H4 (cell line): Measurements from ENCODE around the gene IL17C. TPM values are rescaled to one million over a fixed set of nuclear protein-coding genes. Genes with fewer than 3 reads are reported as not detected.

Experiments used
- DNase-seq: peaks from one replicate; pipeline ENCODE4 v3.0.0-alpha.2; 2015; ENCODE audit warnings: low spot score
- total RNA-seq: library from RNA; depleted of rRNA; stranded (reverse); fragments of >200 nt; shearing (Covaris generic); gene quantifications from 2 replicates; pipeline ENCODE4 v1.2.3, GENCODE V29; 2014

Gene IL17C
- total RNA-seq, 1 experiment from 2014 or later: not detected

DNA sequence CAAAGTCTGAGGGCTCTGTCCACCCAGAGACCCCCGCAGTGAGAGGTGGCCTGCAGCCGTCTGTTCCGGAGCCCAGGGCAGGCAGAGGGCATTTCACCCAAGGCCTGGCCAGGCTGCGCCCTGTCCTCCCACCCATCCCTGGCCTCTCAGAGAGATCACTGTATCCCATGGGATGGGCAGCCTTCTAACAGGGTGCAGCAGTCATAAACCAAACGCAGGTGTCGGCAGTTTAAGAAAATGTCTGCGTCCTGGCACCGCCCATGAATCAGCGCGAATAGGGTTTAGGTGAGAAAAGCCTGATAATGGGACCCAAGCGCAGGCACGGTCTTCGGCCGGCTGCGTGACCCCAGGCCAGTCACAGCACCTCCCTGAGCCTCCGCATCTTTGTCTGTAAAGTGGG lies 7.1 kb downstream of the IL17C start:
- DNase-seq: no peak

DNA sequence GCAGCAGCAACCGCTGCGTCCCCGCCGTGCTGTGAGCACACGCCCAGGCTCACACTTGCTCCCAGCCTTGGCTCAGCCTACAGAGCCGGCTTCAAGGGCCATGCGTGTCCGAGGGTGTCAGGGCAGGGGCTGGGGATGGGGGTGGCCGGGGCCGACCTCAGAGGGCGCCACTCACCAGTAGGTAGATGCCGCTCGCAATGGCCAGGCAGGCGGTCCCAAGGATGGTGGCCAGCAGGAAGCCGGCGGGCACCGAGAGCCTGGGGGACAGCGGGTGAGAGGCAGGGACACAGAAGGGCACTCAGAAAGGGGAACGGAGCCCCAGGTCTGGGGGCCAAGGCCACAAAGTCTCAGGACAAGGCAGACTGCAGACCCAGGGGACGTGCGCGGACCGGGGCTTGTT lies 7.6 kb downstream of the IL17C start:
- DNase-seq: no peak

DNA sequence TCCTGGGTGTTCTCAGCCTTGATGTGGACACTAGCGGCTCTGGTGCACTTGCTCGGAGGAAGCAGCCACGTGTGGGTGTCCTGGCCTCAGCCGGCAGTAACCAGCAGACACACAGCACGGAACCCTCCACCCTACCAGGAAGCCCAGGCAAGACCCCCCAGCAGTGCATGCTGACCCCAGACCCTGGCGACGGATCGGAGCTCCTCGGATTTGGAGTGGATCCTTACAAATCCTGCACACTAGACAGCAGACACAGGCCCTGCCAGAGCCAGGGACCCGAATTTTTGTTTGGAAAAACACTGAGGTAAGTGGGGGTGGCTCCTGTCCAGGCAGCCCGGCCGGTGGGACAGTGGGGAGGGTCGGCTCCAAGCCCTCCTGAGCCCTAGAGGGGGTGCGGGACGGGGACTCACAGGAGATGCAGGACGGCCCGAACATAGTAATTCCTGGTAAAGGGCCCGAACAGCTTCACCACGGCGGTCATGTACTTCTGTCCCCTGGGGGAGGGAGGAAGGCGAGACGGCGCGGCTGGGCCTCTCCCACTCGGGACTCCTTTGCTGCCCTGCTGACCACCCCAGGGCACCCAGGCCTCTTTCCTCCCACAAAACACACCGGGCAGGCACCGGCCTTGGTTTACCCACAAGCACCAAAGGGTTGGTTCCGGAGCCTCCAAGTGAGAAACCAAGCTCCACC lies 8.1 kb downstream of the IL17C start:
- DNase-seq: no peak

DNA sequence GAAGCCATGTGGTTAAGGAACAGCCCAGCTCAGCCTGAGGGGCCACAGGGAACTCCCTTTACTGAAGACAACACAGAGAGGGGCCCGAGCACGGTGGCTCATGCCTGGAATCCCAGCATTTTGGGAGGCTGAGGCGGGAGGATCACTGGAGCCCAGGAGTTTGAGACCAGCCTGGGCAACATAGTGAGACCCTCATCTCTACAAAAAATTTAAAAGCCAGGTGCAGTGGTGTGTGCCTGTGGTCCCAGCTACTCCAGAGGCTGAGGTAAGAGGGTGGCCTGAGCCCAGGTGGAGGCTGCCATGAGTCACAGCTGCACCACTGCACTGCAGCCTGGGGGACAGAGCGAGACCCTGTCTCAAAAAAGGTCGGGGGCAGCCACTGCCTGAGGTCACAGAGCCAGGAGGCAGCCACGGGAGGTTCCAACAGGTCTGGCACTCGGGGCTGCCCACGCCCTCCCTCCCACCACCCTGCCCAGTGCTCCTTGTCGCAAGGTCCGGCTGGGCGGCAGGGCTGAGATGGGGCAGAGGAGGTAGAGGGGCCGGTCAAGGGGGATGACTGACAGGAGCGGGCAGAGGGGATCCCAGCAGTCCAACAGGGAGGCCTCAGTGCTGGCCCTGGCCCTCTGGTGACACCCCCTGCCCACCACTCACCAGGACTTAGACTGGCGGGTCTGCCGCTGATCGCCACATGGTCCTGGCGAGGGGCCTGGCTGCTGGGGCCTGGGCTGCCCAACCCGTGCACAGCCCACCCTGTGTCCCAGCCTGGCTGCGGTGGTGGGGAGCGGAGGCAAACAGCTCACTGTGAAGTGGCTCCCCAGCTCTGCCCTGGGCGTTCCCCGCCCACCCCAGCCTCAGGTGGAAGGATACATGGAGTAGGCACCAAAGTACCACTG lies 9.1 kb downstream of the IL17C start:
- no peak for DNase-seq

DNA sequence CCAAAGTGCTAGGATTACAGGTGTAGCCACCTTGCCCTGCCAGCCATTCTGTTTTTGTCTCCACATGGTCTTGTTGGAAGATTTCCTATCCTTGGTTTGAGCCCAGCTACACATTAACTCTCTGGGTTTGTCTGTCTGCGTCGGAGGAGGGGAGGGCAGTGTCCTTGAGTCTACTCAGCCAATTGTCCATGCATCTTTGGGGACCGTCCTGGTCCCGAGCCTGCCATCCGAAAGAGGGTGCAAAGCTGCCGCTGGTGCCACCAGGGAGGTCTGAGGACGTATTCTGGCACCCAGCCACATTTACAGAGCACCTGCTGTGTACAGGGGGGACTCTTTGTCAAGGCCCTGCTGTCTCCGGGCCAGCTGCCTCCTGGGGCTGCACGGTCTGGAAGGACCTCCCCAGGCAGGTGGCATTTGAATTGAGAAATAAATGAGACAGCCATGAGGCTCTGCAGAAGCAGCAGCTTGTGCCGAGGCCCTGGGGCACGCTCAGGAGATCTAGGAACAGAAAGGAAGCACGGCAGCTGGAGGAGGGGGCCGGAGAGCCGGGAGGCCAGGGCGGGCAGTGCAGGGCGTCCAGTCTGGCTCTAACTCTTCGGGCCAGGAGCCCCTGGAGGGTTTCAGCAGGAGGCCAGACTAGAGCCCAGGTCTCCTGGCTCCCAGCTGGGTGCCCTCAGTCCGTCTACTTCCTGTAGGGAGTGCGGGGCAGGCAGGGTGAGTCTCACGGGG lies 11.0 kb downstream of the IL17C start:
- DNase-seq: no peak

DNA sequence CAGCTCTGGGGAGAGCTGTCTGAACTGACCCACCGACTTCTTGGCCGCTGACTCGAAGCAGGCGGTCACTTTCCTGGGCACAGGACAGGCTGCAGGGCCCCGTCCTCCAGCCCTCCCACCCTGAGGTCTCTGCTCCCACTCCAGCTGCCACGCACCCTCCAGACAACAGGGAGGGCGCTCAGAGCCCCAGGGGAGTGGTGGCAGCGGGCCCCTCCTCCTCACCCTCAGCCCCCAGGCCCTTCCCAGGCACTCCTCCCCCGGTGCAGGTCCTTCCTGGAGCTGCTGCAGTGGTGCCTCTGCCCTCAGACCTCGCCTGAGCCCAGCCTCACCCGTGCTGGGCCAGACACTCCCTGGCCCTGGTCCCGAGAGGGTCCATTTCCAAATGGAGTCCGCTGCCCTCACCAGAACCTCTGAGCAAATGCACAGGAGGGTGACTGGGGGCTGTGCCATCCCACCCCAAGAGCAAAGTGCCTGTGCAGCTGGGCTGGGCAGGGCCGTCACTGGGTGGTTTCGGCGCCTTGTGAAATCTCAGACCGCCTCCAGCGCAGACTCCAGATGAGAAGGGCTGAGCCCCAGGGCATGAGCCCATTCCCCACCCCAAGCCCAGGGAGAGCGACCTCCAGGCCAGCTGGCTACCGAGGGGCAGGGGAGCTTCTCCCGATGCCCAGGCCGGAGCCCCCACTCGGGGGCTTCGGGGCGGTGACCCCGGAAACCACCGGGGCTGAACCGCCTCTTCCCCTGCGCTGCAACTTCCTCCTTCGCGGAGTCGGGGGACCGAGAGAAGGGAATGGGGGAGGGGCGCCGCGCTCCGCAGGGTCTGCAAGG lies 11.8 kb downstream of the IL17C start:
- DNase-seq: no peak

DNA sequence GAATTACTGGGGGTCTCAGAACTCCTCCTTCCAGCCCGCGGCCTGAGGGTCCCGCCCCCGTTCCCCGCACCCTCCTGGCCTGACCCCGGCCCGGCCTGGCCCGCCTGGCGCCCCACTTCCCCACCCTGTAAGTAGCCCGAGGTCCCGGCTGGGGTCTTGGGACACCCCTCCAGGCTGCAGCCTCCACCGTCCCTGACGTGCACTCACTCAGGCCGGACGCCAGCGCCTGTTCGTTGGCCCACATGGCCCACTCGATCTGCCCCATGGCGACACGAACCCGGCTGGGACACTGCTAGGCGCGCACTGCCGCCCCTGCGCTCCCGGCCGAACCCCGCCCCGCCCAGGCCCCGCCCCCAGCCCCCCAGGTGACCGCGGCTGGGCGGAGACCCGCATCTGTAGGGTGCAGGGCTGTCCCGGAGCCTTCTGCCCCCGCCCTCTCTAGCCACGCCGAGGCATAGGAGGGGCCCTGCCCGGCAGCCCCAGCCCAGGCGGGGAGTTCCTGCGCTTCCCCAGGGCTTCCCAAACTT lies 12.4 kb downstream of the IL17C start, which contains the start of gene CYBA:
CYBA (minus strand) TSS at position 305 of the 527 bp plus-strand sequence; CDS start at position 265, 40 bp downstream.
- DNase-seq: no peak

DNA sequence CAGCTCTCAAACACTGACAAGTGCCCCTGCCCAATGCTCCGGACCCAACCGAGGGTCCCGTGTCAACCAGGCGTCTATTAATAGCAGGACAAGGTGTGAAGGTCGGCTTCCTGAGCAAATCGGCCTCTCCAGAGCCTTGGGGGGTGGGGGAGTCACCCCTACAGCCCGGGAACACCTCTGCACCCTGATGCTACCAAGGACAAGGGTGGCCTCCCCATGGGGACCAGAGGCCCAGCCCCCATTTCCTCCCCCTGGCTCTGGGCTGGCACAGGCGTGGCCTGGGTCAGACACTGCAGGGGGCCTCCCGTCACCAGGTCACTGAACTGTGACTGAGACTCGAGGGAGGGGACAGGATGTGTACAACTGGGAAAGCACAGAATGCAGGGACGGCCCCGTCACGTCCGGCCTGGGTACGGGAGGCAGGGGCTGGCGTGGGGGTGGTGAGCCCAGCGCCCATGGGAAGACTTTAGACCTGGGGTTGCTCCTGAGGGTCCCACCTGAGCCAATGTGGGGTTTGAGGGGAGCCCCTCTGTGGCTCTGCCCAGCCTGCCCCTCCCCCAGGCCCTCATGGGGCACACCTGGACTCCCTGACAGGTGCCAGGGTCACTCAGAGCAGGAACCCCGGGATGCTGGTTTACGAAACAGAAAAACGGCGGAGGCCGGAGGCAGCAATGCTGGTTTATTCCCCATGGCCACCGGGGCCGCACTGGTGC lies 13.1 kb downstream of the IL17C start:
- DNase-seq: peak; percentile 55

DNA sequence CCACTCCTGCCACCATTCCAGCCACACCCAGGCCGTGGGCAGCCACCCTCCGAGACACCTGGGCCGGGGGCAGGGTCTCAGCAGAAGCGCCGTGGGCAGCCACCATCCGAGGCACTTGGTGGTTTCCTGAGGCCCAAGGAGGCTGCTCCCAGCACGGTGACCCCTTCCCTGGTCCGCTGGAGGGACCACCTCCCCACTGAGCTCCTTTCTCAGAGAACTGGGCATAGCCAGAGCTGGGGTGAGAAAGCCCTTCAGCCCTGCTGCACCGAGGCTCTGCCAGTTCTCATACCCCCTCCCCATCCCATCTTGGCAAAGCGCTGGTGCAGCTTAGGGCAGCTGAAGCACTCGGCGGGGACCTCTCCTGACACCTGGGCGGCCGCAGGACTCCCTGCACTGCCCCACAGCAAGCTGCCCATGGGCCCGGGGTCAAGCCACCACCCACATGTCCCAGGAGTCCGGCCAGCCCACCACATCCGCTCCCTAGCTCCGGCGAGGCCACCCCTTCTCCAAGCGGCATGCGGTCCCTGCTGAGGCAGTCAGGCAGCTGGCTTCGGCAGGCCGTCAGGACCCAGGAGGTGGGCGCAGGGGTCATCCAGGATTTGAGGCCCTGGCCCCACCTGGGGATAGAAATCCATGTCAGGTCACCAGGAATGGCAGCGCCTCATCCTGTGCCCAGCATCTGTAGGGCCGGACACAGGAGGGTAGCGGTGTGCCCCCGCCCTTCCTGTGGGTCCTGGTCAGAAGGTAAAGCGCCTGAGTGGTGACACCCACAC lies 13.8 kb downstream of the IL17C start:
- DNase-seq: no peak

DNA sequence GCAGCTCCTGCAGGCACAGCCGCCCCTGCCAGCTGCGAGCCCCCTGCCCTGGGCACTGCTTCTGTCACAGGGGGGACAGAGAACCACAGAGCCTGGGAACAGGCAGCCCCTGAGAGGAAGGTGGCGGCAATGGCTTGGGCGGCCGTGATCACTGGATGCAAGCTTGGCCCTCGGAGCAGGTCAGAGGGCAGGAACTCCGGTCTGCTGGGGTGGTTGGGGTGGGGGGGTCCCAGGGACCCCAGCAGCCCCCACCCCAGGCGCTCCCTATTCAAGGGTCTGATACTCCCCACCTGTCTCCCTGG lies 14.3 kb downstream of the IL17C start:
- no peak for DNase-seq

DNA sequence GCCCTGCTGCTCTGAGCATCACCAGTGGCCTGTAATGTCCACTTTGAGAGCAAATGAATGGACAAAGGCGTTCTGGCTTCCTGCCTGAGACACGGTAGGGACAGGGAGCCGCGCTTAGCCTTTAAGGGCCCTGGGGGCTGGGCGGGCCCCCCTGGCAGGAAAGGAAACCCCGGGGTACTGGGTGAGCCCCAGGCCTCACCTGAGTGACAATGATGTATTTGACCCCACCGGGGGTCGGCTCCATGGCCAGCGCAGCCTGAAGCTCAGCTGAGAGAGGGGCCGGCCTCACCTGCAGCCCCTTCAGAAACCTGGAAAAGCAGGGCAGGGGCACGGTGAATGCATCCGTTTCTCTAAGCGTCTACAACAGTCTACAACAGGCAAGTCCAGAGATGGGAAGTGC lies 14.7 kb downstream of the IL17C start:
- no peak for DNase-seq

DNA sequence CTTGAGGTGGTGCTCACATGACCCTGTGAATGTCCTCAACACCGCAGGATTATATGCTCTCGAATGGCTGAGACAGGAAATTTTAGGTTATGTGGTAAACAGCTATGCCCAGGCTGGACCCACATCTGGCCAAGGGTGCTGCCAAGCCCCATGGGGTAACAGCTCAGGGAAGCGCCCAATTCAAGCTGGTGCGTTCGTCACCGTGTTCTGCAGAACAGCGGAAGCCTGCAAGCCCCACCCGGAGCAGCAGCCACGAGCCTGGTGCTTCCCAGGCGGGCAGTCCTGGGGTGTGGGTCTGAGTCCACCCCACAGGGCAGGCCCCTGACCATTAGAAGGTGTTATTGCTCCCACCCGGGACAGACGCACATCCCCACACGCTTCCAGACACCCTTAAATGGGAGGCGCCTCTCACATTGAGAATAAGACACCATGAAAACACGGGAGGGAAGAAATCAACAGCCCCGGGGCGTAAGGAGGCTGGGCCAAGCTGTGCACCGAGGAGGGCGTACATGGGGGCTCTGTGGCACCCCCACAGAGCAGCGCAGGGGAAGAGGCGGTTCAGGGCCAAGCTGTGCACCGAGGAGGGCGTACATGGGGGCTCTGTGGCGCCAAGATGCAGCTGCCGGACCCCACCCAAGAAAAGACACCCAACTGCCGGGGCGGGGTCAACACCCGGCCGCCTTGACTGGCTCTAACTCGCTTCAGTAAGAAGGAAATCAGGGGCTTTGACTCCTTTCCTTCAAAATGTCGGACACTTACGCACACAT lies 15.4 kb downstream of the IL17C start:
- no peak for DNase-seq

DNA sequence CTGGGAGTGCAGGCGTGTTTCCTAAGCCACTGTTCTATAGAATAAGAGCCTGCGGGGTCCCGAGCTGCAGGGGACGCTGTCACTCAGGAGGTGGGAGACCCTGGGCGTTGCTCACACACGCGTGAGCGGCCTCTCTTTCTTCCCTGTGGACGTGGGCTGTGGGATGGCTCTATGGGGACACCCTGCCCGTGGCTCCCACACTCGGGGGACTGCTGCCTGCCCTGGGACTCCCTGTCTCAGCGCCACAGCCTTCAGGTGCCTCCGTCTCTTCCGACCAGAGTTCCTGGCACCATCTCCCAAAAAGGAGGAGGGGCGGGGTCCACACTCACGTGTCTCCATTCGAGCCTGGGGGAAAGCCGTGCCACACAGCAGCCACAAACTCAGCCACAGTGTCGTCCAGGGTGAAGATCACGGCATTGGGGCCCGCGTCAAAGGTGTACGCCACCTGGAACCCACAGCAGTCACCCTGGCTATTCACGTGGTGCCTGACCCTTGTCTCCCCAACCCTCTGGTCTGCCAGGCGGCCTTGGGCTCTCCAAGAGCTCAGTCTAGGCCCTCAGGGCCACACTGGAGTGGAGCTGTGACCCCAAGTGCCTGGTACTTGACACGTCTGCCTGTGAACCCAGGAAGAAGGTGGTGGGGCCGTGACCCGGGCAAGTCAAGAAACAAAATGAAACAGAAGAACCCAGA lies 16.1 kb downstream of the IL17C start:
- DNase-seq: no peak

DNA sequence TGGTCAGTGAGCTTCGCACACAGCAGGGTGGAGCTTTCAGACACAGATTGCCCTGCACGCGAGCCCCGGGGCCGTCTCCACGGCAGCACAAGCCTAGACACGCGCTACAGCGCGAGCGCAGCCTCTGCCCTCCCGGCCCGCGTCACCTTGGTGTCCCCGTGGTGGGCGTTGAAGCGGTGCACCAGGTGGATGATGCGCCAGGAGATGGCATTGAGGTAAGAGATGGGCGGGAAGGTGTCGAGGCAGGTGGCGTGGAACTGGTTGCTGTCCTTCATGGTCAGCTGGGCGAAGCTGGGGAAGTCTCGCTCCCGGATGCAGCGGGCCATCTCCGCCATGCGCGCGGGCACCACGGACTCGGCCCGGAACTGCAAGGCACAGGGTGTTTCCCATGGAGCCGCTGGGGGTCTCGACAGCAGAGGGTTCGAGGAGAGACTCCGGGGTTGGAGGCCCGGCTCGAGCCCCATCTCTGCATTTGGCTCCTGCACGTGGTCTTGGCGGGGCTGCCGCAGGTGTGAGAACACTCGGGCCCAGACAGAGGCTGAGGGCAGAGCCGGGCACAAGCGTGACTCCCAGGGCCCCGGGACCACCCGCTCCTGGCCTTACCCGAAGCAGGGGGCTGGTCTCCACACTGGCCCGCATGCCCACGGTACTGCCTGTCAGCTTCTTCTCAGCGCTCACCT lies 16.8 kb downstream of the IL17C start:
- no peak for DNase-seq

DNA sequence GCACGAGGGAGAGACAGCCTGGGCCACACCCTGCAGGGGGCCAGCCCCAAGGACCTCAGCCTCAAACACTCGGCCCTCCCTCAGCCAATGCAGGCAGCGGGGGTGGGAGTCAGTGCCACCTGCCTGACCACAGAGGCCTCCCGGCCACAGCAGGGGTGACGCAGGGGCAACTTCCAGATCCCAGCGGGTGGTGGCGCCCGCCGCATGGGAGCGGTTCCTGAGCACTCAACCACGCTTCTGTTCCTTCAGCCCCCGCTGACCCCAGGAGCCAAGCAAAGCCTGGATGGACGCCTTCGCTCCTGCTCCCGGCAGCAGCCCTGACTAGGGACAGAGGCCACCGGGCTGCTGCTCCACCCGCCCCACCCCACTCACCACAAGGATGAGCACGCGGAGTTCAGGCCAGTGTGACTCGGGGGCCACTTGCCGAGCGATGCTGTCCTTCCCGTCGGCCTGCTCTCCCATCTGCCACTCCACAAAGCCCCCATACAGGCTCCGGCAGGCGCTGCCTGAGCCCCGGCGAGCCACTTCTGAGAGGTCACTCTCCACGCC lies 17.4 kb downstream of the IL17C start:
- DNase-seq: no peak

DNA sequence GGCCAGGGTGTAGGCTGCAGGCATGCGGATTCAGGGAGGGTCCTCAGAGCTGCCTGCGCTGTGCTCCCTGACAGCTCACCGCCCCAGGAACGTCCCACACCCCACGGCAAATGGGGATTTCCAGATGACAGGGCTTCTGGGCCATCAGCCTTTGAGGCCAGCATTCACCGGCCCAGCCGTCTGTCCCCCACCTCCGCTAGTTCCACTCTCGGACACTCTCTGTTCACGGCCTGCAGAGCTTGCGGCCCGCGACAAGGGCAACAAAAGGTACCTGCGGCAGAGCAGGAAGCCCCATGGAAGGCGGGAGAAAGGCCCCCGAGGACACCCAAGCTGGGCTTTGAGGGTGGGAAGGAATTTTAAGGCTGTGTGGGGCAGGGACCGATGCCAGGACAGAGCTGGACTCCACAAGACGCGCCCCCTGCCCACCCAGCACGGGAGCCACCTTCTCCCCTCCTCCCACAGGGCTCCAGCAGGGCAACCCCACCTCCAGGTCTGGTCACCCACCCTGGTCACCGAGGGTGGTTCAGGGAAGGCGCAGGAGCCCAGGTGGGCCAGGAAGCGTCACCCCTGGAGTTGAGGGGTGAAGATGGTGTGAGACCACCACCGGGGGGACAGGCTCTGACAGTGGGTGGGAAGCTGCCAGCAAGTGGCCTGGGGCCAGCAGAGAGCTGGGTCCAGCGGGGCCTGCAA lies 18.1 kb downstream of the IL17C start:
- DNase-seq: no peak

DNA sequence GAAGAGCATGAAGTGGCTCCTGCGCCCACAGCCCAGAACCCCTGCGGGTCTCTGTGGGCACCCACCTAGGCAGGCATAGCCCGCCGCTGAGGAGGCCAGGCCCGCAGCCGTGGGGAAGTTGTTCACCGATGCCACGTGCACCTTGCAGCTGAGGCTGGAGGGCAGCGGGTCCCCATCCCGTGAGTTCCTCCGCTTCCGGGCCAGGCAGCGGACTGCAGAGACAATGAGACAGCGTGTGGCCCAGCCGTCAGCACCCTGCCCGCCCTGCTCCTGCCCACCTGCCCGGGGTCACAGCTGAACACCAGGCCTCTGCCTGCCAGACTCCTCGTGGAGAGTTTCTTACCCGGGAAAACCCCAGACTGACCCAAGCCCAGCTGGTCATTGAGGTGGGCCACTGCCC lies 19.0 kb downstream of the IL17C start:
- no peak for DNase-seq
